ENCODE measurements around the gene SLAMF9.

SLAMF9 gene

GRCh38 chr1:159953536-159954515, at the start of gene SLAMF9:
SLAMF9 (minus strand) TSS chr1:159954237; CDS start chr1:159954137, 100 bp downstream.
- DNase-seq: no peak

- DNase-seq: no peak
These were observed 47.4 kb upstream of the SLAMF9 start for GRCh38 chr1:160001440-160001839.

- DNase-seq: no peak
These were observed 45.2 kb upstream of the SLAMF9 start for GRCh38 chr1:159999204-159999603.

- DNase-seq: no peak
These were observed 42.6 kb upstream of the SLAMF9 start for GRCh38 chr1:159996653-159997052.

GRCh38 chr1:159994896-159995295, 40.9 kb upstream of the SLAMF9 start:
- no peak for DNase-seq

GRCh38 chr1:159993911-159994310, 39.9 kb upstream of the SLAMF9 start:
- no peak for DNase-seq

- DNase-seq: no peak
These were observed 38.1 kb upstream of the SLAMF9 start for GRCh38 chr1:159992161-159992560.

DNA sequence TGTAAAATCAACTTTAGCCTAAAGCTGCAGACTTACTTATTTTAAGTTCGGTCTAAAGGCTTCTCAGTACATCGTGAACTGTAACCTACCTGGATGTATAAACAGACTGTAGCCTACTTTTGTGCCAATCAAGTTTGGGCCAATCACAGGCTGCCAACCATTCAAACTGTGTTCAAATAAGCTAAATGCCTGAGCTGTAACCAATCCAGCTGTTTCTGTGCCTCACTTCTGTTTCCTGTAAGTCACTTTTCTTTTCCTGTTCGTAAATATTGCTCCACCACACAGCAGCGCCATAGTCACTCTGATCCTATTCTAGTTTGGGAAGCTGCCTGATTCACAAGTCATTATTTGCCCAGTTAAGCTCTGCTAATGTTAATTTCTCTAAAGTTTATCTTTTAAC, 37.5 kb upstream of the SLAMF9 start:
- no peak for DNase-seq

DNA sequence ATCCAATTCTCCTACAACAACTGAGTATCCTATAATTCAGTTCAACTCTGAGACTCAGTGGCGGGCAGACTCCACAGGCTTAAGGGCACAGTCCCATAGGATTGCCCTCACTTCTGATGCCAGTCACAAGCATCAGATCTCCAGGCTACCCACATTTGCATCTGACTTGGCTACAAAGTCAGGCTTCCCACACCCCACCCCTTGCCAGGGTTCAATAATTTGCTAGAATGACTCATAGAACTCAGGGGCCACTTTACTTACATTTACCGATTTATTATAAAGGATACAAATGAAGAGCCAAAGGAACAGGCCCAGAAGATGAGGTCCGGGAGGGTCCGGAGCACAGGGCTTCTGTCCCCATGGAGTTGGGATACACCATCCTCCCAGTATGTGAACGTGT, 36.0 kb upstream of the SLAMF9 start:
- no peak for DNase-seq

DNA sequence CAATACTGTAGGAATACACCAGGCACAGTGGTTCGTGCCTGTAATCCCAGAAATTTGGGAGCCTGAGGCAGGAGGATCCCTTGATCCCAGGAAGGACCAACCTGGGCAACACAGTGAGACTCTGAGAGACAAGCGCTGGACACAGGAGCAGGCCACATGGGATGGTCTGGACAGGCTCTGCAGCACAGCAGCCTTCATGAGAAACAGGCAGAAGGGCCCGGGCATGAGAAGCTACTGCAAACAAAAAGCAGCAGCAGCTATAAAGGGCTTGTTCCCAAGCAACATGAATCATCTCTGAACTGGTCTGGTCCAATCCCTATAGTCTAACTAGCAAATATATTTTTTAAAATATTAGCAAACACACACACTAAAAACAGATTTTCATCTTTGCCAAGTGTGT, 35.5 kb upstream of the SLAMF9 start:
- no peak for DNase-seq

- DNase-seq: no peak
These were observed 34.0 kb upstream of the SLAMF9 start for GRCh38 chr1:159988006-159988405.

GRCh38 chr1:159987186-159987585, 33.1 kb upstream of the SLAMF9 start:
- no peak for DNase-seq

DNA sequence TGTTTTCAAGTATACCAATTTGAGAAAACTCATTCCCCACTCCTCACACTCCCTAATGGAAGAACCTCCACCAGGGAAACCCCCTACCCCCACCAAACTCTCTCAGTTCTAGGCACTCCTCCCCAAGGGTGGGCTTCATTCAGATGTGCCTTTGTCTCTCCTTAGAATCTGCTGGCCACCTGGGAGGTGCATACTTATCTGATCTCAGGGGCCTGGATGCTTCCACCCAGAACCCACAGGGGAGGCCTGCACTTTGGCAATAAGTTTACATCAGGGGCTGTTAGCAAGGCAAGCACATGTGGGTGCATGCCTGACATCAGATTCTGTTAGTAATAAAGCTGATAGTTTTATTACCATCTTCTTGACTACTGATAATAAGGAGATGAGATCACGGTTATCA, 32.5 kb upstream of the SLAMF9 start:
- DNase-seq: no peak

GRCh38 chr1:159986093-159986492, 32.1 kb upstream of the SLAMF9 start:
- no peak for DNase-seq

GRCh38 chr1:159985473-159985872, 31.4 kb upstream of the SLAMF9 start:
- no peak for DNase-seq

GRCh38 chr1:159983681-159984080, 29.6 kb upstream of the SLAMF9 start:
- DNase-seq: no peak

DNA sequence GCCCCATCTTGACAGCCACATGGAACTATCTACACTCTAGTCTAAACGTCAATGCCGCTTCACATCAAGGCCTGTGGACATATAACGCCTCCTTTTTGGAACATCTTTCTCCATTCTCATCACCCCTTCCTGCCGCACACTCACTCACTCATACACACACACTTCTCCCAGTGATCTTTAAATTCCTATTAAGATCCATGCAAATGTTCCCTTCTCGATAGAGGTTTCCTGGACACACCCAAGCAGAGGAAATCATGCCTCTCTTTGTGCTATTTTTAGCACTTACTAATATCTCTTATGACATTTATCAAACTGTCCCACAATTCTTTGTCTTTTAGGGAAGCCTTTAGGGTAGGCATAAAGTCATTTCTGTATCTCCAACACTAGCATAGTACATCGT, 28.2 kb upstream of the SLAMF9 start:
- no peak for DNase-seq

DNA sequence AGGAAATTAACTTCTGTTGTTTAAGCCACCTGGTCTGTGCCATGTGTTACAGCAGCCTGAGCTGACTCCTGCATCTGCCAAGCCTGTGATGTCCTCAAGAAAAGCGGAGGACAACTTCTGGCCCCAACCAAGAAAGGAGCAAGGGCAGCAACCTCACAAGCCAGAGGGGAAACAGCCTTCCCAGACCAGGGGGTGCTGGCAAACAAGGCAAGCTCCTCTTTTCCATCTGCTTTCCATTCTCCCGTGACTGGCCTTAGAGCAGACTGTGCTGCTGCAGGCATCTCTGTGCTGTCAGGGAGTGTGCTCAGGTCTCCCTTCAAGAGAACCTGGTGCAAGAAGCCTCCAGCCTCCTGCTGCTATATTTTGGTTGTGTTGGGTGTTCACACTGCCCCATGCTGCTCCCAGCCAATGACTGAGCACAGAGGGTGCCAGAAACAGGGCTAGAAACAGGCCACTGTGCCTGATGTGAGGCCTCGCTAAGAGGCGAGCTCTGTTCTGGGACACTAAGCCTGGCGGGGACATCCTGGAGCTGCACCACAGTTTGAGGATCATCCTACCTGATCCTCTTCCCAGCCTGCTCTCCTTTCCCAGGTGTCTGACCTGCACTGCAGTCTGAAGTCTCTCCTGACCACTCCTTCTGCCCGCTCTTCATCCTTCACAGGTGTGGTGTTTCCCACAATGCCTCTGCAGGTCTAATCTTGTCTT, 27.5 kb upstream of the SLAMF9 start:
- DNase-seq: no peak

- DNase-seq: no peak
These were observed 26.7 kb upstream of the SLAMF9 start for GRCh38 chr1:159980786-159981185.

DNA sequence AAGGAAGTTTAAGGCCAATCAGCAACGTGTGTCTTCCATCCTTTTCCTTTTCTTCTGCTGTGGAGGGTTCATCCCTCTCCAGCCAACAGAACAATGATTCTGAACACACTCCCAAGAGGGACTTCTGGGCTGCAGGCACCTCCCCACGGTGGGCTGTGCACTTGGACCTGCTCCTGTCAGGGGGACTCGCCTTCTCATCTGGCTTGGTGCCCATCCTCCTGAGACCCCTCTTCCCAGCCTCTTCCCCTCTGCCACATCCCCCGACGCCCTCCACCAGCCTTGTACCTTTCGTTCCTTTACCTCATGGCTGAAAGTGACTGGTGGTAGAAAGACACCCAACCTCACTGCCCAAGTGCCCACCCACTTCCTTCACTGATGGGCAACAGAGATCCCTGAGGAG, 26.0 kb upstream of the SLAMF9 start:
- DNase-seq: no peak

GRCh38 chr1:159979257-159979656, 25.2 kb upstream of the SLAMF9 start:
- no peak for DNase-seq

DNA sequence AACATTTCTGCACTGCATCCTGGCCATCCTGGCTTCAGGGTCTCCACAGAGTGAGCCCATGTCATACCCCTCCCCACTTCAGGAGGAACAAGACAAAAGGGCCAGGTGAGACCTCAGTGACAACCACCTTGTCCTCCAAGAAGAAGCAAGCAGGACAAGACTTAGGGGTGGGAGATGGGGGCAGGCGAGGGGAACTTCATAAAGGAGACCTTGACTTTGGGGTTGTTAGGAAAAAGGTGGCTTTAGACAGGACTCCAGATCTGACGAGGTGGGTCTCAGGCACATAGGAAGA, 24.0 kb upstream of the SLAMF9 start:
- no peak for DNase-seq

GRCh38 chr1:159977364-159978106, 23.5 kb upstream of the SLAMF9 start:
- DNase-seq: no peak

Measured in NCI-H1092 (cell line).